Hematopoietic multipotent progenitor cell (in vitro differentiated cells): ENCODE data around the gene KY. TPM values are rescaled to one million over a fixed set of nuclear protein-coding genes. Genes with fewer than 3 reads are reported as not detected.

Experiments
- DNase-seq, 3 donors: peaks; one replicate each; pipeline ENCODE4 v3.0.0-alpha.2; 2011 to 2015; ENCODE audit warnings: low read depth in 2 of 3, low spot score in 2 of 3
- total RNA-seq: library from RNA; depleted of rRNA; stranded (reverse); fragments of >200 nt; gene quantifications from one replicate; pipeline ENCODE4 v1.2.3, GENCODE V29; 2012

Gene KY
- total RNA-seq, 1 donor, result under 0.01 TPM

- no peak for DNase-seq
These were observed 5.3 kb downstream of the KY start for GRCh38 chr3:134645515-134645914.

GRCh38 chr3:134644731-134645514 lies 5.9 kb downstream of the KY start:
- DNase-seq, result peak in 1 of 3 donors; percentile 13

- no peak for DNase-seq
These were observed 7.6 kb downstream of the KY start for GRCh38 chr3:134643150-134643675.

- no peak for DNase-seq
These were observed 8.2 kb downstream of the KY start for GRCh38 chr3:134642445-134643149.

- DNase-seq, result no peak
These were observed 9.0 kb downstream of the KY start for GRCh38 chr3:134641671-134642300.

- DNase-seq, result peak in 2 of 3 donors; percentile 47 to 73
These were observed 9.9 kb downstream of the KY start for GRCh38 chr3:134640872-134641470.

- DNase-seq, result no peak
These were observed 10.4 kb downstream of the KY start for GRCh38 chr3:134640378-134640777.

GRCh38 chr3:134638385-134639030 lies 12.3 kb downstream of the KY start:
- DNase-seq, result no peak

- no peak for DNase-seq
These were observed 14.4 kb downstream of the KY start for GRCh38 chr3:134636406-134636805.

- DNase-seq, result no peak
These were observed 20.3 kb downstream of the KY start for GRCh38 chr3:134630506-134630905.

GRCh38 chr3:134628884-134629283 lies 21.9 kb downstream of the KY start:
- no peak for DNase-seq

GRCh38 chr3:134627831-134628230 lies 23.0 kb downstream of the KY start:
- no peak for DNase-seq

GRCh38 chr3:134625885-134626741 lies 24.7 kb downstream of the KY start:
- no peak for DNase-seq

- no peak for DNase-seq
These were observed 25.4 kb downstream of the KY start for GRCh38 chr3:134625462-134625861.

- no peak for DNase-seq
These were observed 26.1 kb downstream of the KY start for GRCh38 chr3:134624537-134625287.

- no peak for DNase-seq
These were observed 27.1 kb downstream of the KY start for GRCh38 chr3:134623615-134624245.

- DNase-seq, result no peak
These were observed 27.9 kb downstream of the KY start for GRCh38 chr3:134622806-134623365.

- peak in 1 of 3 donors; percentile 67 for DNase-seq
These were observed 29.0 kb downstream of the KY start for GRCh38 chr3:134621854-134622253.
